IMR-90 (cell line): ENCODE measurements around the gene SIDT1. TPM values are rescaled to one million over a fixed set of nuclear protein-coding genes. Genes with fewer than 3 reads are reported as not detected.

Experiments used
- ATAC-seq: fragments of 200-7000 bp; cut with Tn5 transposase; 2 replicates; pipeline ENCODE4 v1.9.1; 2020; ENCODE audit warnings: low read depth, mild to moderate bottlenecking, moderate library complexity
- BruUV-seq: library from RNA; stranded (reverse); fragments of 400-500 nt; replicated peaks from 2 replicates; lab custom pipeline; 2021; lab: Mats Ljungman, UMichigan
- CTCF ChIA-PET: fragments of 300-600 bp; formaldehyde crosslinking; extraction: SDS; loops from one replicate; lab custom pipeline; 2021; ENCODE audit warnings: antibody characterized with exemption; lab: Yijun Ruan, JAX
- POLR2A ChIA-PET: fragments of 300-600 bp; sonication (Branson Sonifier 250); formaldehyde crosslinking; loops from one replicate; lab custom pipeline; 2022; ENCODE audit warnings: antibody characterized with exemption; ENCODE audit not compliant: unreplicated experiment; lab: Charles Lee
- DNase-seq: peaks from one replicate; pipeline ENCODE4 v3.0.0; 2013
- H2AFZ ChIP-seq: replicated peaks from 2 replicates; pipeline ENCODE3; 2013; ENCODE audit warnings: low read length, mild to moderate bottlenecking; ENCODE audit not compliant: poor library complexity
- H2AK5ac ChIP-seq: 2 replicates; pipeline ENCODE4 v1.6.1; 2013; ENCODE audit warnings: low read depth, low read length, inconsistent platforms
- H2AK9ac ChIP-seq: replicated peaks from 2 replicates; pipeline ENCODE3; 2013; ENCODE audit warnings: mild to moderate bottlenecking, low read depth, low read length, moderate library complexity; ENCODE audit not compliant: poor library complexity
- H2BK120ac ChIP-seq: 2 replicates; pipeline ENCODE4 v1.6.1; 2013; ENCODE audit warnings: low read depth, low read length, inconsistent platforms
- H2BK15ac ChIP-seq: 3 replicates; pipeline ENCODE4 v1.6.1; 2013; ENCODE audit warnings: low read depth, low read length, inconsistent platforms
- H2BK20ac ChIP-seq: 2 replicates; pipeline ENCODE4 v1.6.1; 2013; ENCODE audit warnings: low read depth, mild to moderate bottlenecking, inconsistent platforms, low read length, moderate library complexity
- H2BK5ac ChIP-seq: 2 replicates; pipeline ENCODE4 v1.6.1; 2013; ENCODE audit warnings: mild to moderate bottlenecking, low read depth, low read length, inconsistent platforms; ENCODE audit not compliant: poor library complexity, severe bottlenecking
- H3K14ac ChIP-seq: replicated peaks from 2 replicates; pipeline ENCODE4 v1.6.1; 2013; ENCODE audit warnings: low read depth, low read length, inconsistent platforms
- H3K18ac ChIP-seq: 2 replicates; pipeline ENCODE4 v1.6.1; 2013; ENCODE audit warnings: low read depth, low read length, control low read depth
- H3K23ac ChIP-seq: 2 replicates; pipeline ENCODE4 v1.6.1; 2013; ENCODE audit warnings: low read depth, low read length, inconsistent platforms
- H3K27ac ChIP-seq: 2 replicates; pipeline ENCODE4 v1.5.1; 2013; ENCODE audit warnings: mild to moderate bottlenecking, control low read depth, low read length; ENCODE audit not compliant: insufficient read depth
- H3K27me3 ChIP-seq: 2 replicates; pipeline ENCODE4 v1.6.1; 2013; ENCODE audit warnings: low read length; ENCODE audit not compliant: control insufficient read depth, insufficient read depth
- H3K36me3 ChIP-seq: 2 replicates; pipeline ENCODE4 v1.6.1; 2013; ENCODE audit warnings: low read length, mixed read lengths; ENCODE audit not compliant: control insufficient read depth, insufficient read depth
- H3K4ac ChIP-seq: 2 replicates; pipeline ENCODE4 v1.6.1; 2013; ENCODE audit warnings: low read depth, low read length, inconsistent platforms
- H3K4me1 ChIP-seq: 2 replicates; pipeline ENCODE4 v1.6.1; 2013; ENCODE audit warnings: low read length, mixed read lengths; ENCODE audit not compliant: control insufficient read depth, insufficient read depth
- H3K4me2 ChIP-seq: 2 replicates; pipeline ENCODE4 v1.6.1; 2013; ENCODE audit warnings: low read depth, mild to moderate bottlenecking, control low read depth, low read length, moderate library complexity
- H3K4me3 ChIP-seq: 2 replicates; pipeline ENCODE4 v1.5.1; 2013; ENCODE audit warnings: low read depth, mild to moderate bottlenecking, control low read depth, low read length, moderate library complexity; ENCODE audit not compliant: insufficient read depth
- H3K56ac ChIP-seq: 2 replicates; pipeline ENCODE4 v1.6.1; 2013; ENCODE audit warnings: low read length, inconsistent platforms; ENCODE audit not compliant: insufficient read depth; ENCODE audit errors: extremely low read depth
- H3K79me1 ChIP-seq, 2 experiments: 2 replicates each; pipeline ENCODE4 v1.6.1; 2013; ENCODE audit warnings: low read length in 2 of 2, inconsistent platforms in 1 of 2, low read depth in 1 of 2
- H3K9ac ChIP-seq: 2 replicates; pipeline ENCODE4 v1.6.1; 2013; ENCODE audit warnings: low read depth, low read length, control low read depth
- H3K9me1 ChIP-seq: 2 replicates; pipeline ENCODE4 v1.6.1; 2013; ENCODE audit warnings: low read length, inconsistent platforms; ENCODE audit not compliant: insufficient read depth
- H3K9me3 ChIP-seq: 2 replicates; pipeline ENCODE4 v1.6.1; 2013; ENCODE audit warnings: low read length; ENCODE audit not compliant: control insufficient read depth, insufficient read depth
- H4K20me1 ChIP-seq: 2 replicates; pipeline ENCODE4 v1.6.1; 2013; ENCODE audit warnings: low read length, inconsistent platforms; ENCODE audit not compliant: insufficient read depth
- H4K5ac ChIP-seq: 2 replicates; pipeline ENCODE4 v1.6.1; 2013; ENCODE audit warnings: mild to moderate bottlenecking, low read depth, low read length, control low read depth
- H4K8ac ChIP-seq, 2 experiments: 2 replicates each; pipeline ENCODE4 v1.6.1; 2013; ENCODE audit warnings: low read depth in 2 of 2, low read length in 2 of 2, control low read depth in 1 of 2, inconsistent platforms in 1 of 2
- H4K91ac ChIP-seq: 2 replicates; pipeline ENCODE4 v1.6.1; 2013; ENCODE audit warnings: low read depth, low read length, inconsistent platforms; ENCODE audit not compliant: insufficient read depth
- BHLHE40 ChIP-seq: fragments of 150-350 bp; IDR thresholded peaks from 2 replicates; pipeline ENCODE4 v1.6.1; 2016; ENCODE audit warnings: mild to moderate bottlenecking, low read depth, low read length
- CEBPB ChIP-seq: IDR thresholded peaks from 2 replicates; pipeline ENCODE4 v1.6.1; 2012; ENCODE audit warnings: low read depth, low read length, improper control_type of control experiment
- CHD1 ChIP-seq: IDR thresholded peaks from 2 replicates; pipeline ENCODE4 v1.6.1; 2012; ENCODE audit warnings: low read depth, low read length, improper control_type of control experiment
- CTCF ChIP-seq: conservative IDR thresholded peaks from 2 replicates; pipeline ENCODE4 v1.5.1; 2012; ENCODE audit warnings: mild to moderate bottlenecking, low read depth, low read length, improper control_type of control experiment
- ELK1 ChIP-seq: fragments of 150-350 bp; IDR thresholded peaks from 2 replicates; pipeline ENCODE4 v1.6.1; 2016; ENCODE audit warnings: low read depth, mild to moderate bottlenecking, low read length, moderate library complexity, borderline replicate concordance
- FOS ChIP-seq: fragments of 150-350 bp; IDR thresholded peaks from 2 replicates; pipeline ENCODE4 v1.6.1; 2016; ENCODE audit warnings: low read depth, low read length
- MAFK ChIP-seq: IDR thresholded peaks from 2 replicates; pipeline ENCODE4 v1.6.1; 2012; ENCODE audit warnings: low read depth, low read length, improper control_type of control experiment
- MXI1 ChIP-seq: IDR thresholded peaks from 2 replicates; pipeline ENCODE4 v1.6.1; 2012; ENCODE audit warnings: low read depth, mild to moderate bottlenecking, low read length, moderate library complexity, borderline replicate concordance
- NFE2L2 ChIP-seq: fragments of 150-350 bp; IDR thresholded peaks from 2 replicates; pipeline ENCODE4 v1.6.1; 2016; ENCODE audit warnings: low read depth, mild to moderate bottlenecking, low read length
- RAD21 ChIP-seq: IDR thresholded peaks from 2 replicates; pipeline ENCODE4 v1.6.1; 2012; ENCODE audit warnings: low read length, improper control_type of control experiment
- RFX5 ChIP-seq: IDR thresholded peaks from 2 replicates; pipeline ENCODE4 v1.8.0; 2012; ENCODE audit warnings: low read depth, mild to moderate bottlenecking, low read length, moderate library complexity
- SMC3 ChIP-seq: fragments of 150-350 bp; IDR thresholded peaks from 2 replicates; pipeline ENCODE4 v1.6.1; 2016; ENCODE audit warnings: low read depth, mild to moderate bottlenecking, antibody characterized with exemption, low read length, moderate library complexity
- WGBS, 2 experiments: methylation state at CpG; one replicate each; pipeline versions ENCODE4 v1.1.5 to v1.1.7; 2013; ENCODE audit warnings: missing lambda C conversion rate in 2 of 2; ENCODE audit not compliant: insufficient read length in 1 of 2; ENCODE audit errors: extremely low coverage in 2 of 2; 5-methylcytosine and 5-hydroxymethylcytosine counted together
- dilution Hi-C: fragments of 300-500 bp; cut with HindIII; formaldehyde crosslinking; loops from one replicate; pipeline ENCODE4 v1.14.3; 2018; ENCODE audit warnings: low sequenced_read_pairs; ENCODE audit not compliant: unreplicated experiment
- in situ Hi-C: fragments of 300-500 bp; cut with MboI; formaldehyde crosslinking; loops from 3 replicates; pipeline ENCODE4 v1.14.3; 2019; ENCODE audit warnings: low sequenced_read_pairs, inconsistent platforms, mixed read lengths
- intact Hi-C: fragments of 100-400 bp; cut with micrococcal nuclease; formaldehyde crosslinking; loops from 2 replicates; pipeline ENCODE4 v1.10.0; 2022
- polyA plus RNA-seq, 3 experiments: library from polyadenylated mRNA; depleted of rRNA; stranded (reverse); fragments of >200 nt; gene quantifications; 2 replicates each; pipeline ENCODE4 v1.2.3, GENCODE V29; 2012; ENCODE audit warnings: low replicate concordance in 1 of 3
- total RNA-seq: library from RNA; depleted of rRNA; stranded (reverse); fragments of >200 nt; gene quantifications from 2 replicates; pipeline ENCODE4 v1.2.3, GENCODE V29; 2012
- TF ChIP-seq, protein P1 (sequence below): fragments of 150-350 bp; IDR thresholded peaks from 2 replicates; pipeline ENCODE4 v1.6.1; 2017; ENCODE audit warnings: mild to moderate bottlenecking, antibody characterized with exemption, low read length, low read depth

SIDT1 gene
- total and polyA plus RNA-seq, 2 of the 4 experiments (the other 2 are of a cell fraction), result not detected

- no peaks in the 10 kb centered on the region for H3K9me3 ChIP-seq
- intact Hi-C loops (no loop called here), in situ Hi-C loops (no loop called here), dilution Hi-C loops (no loop called here)
- H3K36me3 ChIP-seq, result peaks cover 28% of the 10 kb centered on the region
- no peak overlapping the region; a peak in 1 of 4 replicates for H4K8ac ChIP-seq
- peaks cover 15% of the 10 kb centered on the region for H3K9me1 ChIP-seq
- peak overlapping the region; percentile 69; the same call in 1 of the 2 replicates for H2AK5ac ChIP-seq
- no peak overlapping the region for H3K14ac ChIP-seq
- POLR2A ChIA-PET, result no interaction called here
- H3K4me1 ChIP-seq, result peaks cover 7% of the 10 kb centered on the region
- H3K4ac ChIP-seq, result no peak overlapping the region; the same call in 1 of the 2 replicates
- H4K5ac ChIP-seq, result no peak overlapping the region
- H3K56ac ChIP-seq, result no peak overlapping the region
- CTCF ChIA-PET, result no interaction called here
- H3K9ac ChIP-seq, result no peak overlapping the region
- no peak overlapping the region for H2BK20ac ChIP-seq
- no peak overlapping the region for H2BK120ac ChIP-seq
- WGBS, 2 experiments, result no CpG with 5 or more reads among the region's 1 CpG
- H3K79me1 ChIP-seq, result no peaks in the 10 kb centered on the region; a peak in 2 of 4 replicates
- peak overlapping the region; percentile 64; the same call in 1 of the 3 replicates for H2BK15ac ChIP-seq
- no peak overlapping the region for H2AK9ac ChIP-seq
- no peak overlapping the region for H4K91ac ChIP-seq
- H3K4me3 ChIP-seq, result no peak overlapping the region
- no peak overlapping the region for H2BK5ac ChIP-seq
- DNase-seq (no peak), ATAC-seq (no peak)
- H3K18ac ChIP-seq, result no peak overlapping the region
- H4K20me1 ChIP-seq, result no peaks in the 10 kb centered on the region
- H3K27ac ChIP-seq, result no peak overlapping the region
- H2AFZ ChIP-seq, result no peak overlapping the region
- H3K23ac ChIP-seq, result no peak overlapping the region
- H3K27me3 ChIP-seq, result no peaks in the 10 kb centered on the region
- no peak overlapping the region for H3K4me2 ChIP-seq
- no peak for TF ChIP-seq CEBPB
- TF ChIP-seq RAD21, result no peak
- no peak for TF ChIP-seq CHD1
- no peak for TF ChIP-seq RFX5
- no peak for TF ChIP-seq BHLHE40
- no peak for TF ChIP-seq MAFK
- TF ChIP-seq MXI1, result no peak
- TF ChIP-seq SMC3, result no peak
- TF ChIP-seq FOS, result no peak
- no peak for TF ChIP-seq ELK1
- TF ChIP-seq, protein P1, sequence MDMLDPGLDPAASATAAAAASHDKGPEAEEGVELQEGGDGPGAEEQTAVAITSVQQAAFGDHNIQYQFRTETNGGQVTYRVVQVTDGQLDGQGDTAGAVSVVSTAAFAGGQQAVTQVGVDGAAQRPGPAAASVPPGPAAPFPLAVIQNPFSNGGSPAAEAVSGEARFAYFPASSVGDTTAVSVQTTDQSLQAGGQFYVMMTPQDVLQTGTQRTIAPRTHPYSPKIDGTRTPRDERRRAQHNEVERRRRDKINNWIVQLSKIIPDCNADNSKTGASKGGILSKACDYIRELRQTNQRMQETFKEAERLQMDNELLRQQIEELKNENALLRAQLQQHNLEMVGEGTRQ, result no peak
- TF ChIP-seq NFE2L2, result no peak
- TF ChIP-seq CTCF, result no peak
- BruUV-seq, result no TSS peak
Measured at GRCh38 chr3:113659101-113659541, 126.8 kb downstream of the SIDT1 start.
